Liver (tissue), 3 donors: ENCODE results near the gene GREM1.

Experiments used
- ATF3 ChIP-seq: IDR thresholded peaks from 2 replicates; pipeline ENCODE4 v1.6.1; 2016; ENCODE audit warnings: antibody characterized with exemption
- CTCF ChIP-seq: fragments of 150-350 bp; IDR thresholded peaks from 2 replicates; pipeline ENCODE4 v1.5.1; 2017; ENCODE audit warnings: improper control_type of control experiment, low read depth, low read length; ENCODE audit not compliant: missing input control
- REST ChIP-seq: IDR thresholded peaks from 2 replicates; pipeline ENCODE4 v1.6.1; 2016; ENCODE audit warnings: antibody characterized with exemption, mild to moderate bottlenecking
- SP1 ChIP-seq: IDR thresholded peaks from 2 replicates; pipeline ENCODE4 v1.6.1; 2018; ENCODE audit warnings: antibody characterized with exemption, mild to moderate bottlenecking
- TAF1 ChIP-seq: conservative IDR thresholded peaks from 2 replicates; pipeline ENCODE4 v1.6.1; 2016; ENCODE audit warnings: antibody characterized with exemption, mild to moderate bottlenecking
- ZBTB33 ChIP-seq: IDR thresholded peaks from 2 replicates; pipeline ENCODE4 v1.6.1; 2016; ENCODE audit warnings: antibody characterized with exemption
- donor health status: healthy.
- donor health status: healthy.

- TF ChIP-seq SP1 (no peak), CTCF (no peak), ATF3 (no peak), ZBTB33 (no peak), REST (no peak), TAF1 (no peak)
These were observed 26.1 kb upstream of the GREM1 start for GRCh38 chr15:32691689-32692038.
